GM21786 (cell line): ENCODE results near the gene MAP3K12.
"Not testable (repeated sequence)": the region's sequence is repeated elsewhere in the genome, so short reads cannot be mapped to it uniquely, and the experiment has no call there.

Experiments used
- ATAC-seq: cut with Tn5 transposase; IDR thresholded peaks from one replicate; pipeline ENCODE4 v1.9.1; 2021; ENCODE audit not compliant: unreplicated experiment

MAP3K12 gene

GRCh38 chr12:53444593-53445325 lies 54.5 kb downstream of the MAP3K12 start:
- not testable (repeated sequence) for ATAC-seq

DNA sequence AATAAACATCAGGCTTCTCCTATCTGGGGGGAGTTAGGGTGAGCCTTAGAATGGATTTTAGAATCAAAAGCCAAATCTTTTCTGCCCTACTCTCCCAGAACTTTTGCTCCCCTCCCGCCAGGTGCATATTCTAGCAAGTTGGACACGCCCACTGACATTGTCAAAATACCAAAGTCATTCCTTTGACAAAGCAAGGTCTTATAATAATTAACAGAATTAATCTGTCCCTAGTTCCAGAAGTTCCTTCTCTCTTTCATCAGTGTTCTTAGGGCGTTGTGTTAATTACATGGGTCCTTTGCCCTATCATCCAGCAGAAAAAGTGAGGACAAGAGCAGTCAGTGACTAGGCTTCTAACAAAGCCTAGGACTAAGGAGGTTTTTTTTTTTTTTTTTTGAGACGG lies 55.3 kb downstream of the MAP3K12 start:
- no peak for ATAC-seq

DNA sequence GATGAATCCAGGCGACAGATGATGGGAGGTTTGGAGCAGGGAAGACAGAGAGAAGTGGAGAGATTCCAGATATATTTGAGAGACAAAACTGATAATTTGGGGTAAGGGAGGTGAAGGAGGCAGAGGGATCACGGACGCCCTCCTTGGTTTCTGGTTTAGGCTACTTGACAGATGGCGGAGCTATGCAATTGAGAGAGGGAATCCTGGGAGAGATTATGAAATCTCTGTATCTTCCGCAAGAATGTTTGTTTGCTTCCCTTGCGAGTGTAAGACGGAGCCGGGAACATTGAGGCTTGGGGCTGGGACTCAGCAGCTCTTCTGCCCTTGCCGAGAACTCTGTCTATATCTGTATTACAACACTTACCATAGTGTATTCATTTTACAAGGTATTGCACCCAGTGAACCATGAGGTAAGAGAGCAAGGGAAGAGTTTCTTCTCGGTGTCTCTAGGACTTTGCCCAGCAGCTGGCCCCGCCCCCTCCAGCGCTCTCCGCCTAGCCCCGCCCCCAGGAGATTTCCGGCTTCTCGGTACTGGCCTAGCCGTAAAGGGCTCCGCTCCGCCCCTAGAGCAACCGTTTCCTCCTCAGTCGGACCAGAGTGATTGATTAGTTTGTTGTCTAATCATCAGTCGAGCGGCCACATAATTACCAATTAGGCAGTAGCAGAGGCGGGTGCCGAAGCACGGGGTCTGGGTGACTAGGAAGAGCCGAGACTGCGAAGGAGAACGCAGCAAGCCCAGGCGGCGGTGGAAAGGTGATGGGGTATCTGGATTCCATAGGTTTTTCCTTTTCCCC lies 58.0 kb downstream of the MAP3K12 start, which contains the start of gene PRR13:
Gene PRR13 (plus strand): TSS at position 695 of the 794 bp plus-strand sequence. CDS start 981 bp downstream, outside the sequence.
- peak; percentile 98 for ATAC-seq

GRCh38 chr12:53439582-53439981 lies 59.7 kb downstream of the MAP3K12 start:
- ATAC-seq, result not testable (repeated sequence)

DNA sequence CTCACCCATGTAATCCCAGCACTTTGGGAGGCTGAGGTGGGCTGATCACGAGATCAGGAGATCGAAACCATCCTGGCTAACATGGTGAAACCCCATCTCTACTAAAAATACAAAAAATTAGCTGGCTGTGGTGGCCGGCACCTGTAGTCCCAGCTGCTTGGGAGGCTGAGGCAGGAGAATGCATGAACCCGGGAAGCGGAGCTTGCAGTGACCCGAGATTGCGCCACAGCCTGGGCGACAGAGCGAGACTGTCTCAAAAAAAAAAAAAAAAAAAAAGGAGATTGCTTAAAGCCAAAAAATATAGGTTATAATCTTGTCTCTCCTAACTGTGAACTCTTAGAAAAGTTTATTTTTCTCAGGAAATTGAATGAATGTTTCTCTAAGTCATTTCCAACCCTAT lies 63.9 kb downstream of the MAP3K12 start:
- not testable (repeated sequence) for ATAC-seq

GRCh38 chr12:53431187-53431586 lies 68.1 kb downstream of the MAP3K12 start:
- ATAC-seq, result no peak

DNA sequence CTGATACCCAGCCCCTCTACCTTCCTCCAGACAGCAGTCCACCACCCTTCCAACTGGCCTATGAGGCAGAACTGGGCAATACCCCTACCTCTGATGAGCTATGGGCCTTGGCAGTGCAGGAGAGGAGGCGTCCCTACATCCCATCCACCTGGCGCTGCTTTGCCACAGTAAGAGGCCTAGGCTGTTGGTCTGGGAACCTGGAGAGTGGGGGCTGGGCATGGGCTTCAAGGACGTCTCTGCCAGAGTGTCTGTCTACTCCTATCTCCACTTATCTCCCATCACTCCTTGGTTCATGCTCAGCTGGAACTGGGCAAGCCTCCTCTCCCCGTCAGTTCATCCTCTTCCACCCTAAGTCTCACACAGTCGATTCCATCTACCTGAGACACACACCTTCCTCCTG lies 69.1 kb downstream of the MAP3K12 start:
- no peak for ATAC-seq
